GM23338 (cell line): ENCODE measurements around the gene POLE.

ENCODE experiments used
- CTCF ChIP-seq, 2 experiments: fragments of 200-600 bp in 1 of 2; sonication (generic) in 1 of 2; conservative IDR thresholded peaks; 2 replicates each; pipeline versions ENCODE4 v1.5.1 to v1.6.1; 2016 to 2017; ENCODE audit warnings: antibody characterized with exemption in 2 of 2, low read depth in 2 of 2, mild to moderate bottlenecking in 2 of 2, moderate library complexity in 1 of 2
- EZH2 ChIP-seq: fragments of 200-600 bp; sonication (generic); IDR thresholded peaks from one replicate; pipeline ENCODE4 v1.8.0; 2017; ENCODE audit warnings: antibody characterized with exemption, mild to moderate bottlenecking, low read depth; ENCODE audit not compliant: unreplicated experiment
- EZH2phosphoT487 ChIP-seq: fragments of 200-600 bp; sonication (generic); IDR thresholded peaks from one replicate; pipeline ENCODE4 v1.8.1; 2018; ENCODE audit warnings: antibody characterized with exemption; ENCODE audit not compliant: unreplicated experiment
- NANOG ChIP-seq: IDR thresholded peaks from 2 replicates; pipeline ENCODE4 v1.6.1; 2016; ENCODE audit warnings: antibody characterized with exemption, borderline replicate concordance
- POLR2AphosphoS5 ChIP-seq: IDR thresholded peaks from 2 replicates; pipeline ENCODE4 v1.6.1; 2016; ENCODE audit warnings: antibody characterized with exemption, low read depth
- STAT1 ChIP-seq: IDR thresholded peaks from one replicate; pipeline ENCODE4 v1.6.1; 2016; ENCODE audit warnings: antibody characterized with exemption; ENCODE audit not compliant: unreplicated experiment
- TF ChIP-seq, protein P1 (sequence below): fragments of 250-450 bp; sonication (Bioruptor Pico); IDR thresholded peaks from 2 replicates; pipeline ENCODE4 v1.5.0; 2020; ENCODE audit warnings: mild to moderate bottlenecking, moderate library complexity

GRCh38 chr12:132637811-132638210 lies 49.3 kb downstream of the POLE start:
- no peak for TF ChIP-seq CTCF (conservative IDR thresholded peaks at IDR 0.05; ENCODE audit: low read depth in 2 of 2)
- TF ChIP-seq EZH2phosphoT487: no peak
- no peak for TF ChIP-seq EZH2
- TF ChIP-seq, protein P1, sequence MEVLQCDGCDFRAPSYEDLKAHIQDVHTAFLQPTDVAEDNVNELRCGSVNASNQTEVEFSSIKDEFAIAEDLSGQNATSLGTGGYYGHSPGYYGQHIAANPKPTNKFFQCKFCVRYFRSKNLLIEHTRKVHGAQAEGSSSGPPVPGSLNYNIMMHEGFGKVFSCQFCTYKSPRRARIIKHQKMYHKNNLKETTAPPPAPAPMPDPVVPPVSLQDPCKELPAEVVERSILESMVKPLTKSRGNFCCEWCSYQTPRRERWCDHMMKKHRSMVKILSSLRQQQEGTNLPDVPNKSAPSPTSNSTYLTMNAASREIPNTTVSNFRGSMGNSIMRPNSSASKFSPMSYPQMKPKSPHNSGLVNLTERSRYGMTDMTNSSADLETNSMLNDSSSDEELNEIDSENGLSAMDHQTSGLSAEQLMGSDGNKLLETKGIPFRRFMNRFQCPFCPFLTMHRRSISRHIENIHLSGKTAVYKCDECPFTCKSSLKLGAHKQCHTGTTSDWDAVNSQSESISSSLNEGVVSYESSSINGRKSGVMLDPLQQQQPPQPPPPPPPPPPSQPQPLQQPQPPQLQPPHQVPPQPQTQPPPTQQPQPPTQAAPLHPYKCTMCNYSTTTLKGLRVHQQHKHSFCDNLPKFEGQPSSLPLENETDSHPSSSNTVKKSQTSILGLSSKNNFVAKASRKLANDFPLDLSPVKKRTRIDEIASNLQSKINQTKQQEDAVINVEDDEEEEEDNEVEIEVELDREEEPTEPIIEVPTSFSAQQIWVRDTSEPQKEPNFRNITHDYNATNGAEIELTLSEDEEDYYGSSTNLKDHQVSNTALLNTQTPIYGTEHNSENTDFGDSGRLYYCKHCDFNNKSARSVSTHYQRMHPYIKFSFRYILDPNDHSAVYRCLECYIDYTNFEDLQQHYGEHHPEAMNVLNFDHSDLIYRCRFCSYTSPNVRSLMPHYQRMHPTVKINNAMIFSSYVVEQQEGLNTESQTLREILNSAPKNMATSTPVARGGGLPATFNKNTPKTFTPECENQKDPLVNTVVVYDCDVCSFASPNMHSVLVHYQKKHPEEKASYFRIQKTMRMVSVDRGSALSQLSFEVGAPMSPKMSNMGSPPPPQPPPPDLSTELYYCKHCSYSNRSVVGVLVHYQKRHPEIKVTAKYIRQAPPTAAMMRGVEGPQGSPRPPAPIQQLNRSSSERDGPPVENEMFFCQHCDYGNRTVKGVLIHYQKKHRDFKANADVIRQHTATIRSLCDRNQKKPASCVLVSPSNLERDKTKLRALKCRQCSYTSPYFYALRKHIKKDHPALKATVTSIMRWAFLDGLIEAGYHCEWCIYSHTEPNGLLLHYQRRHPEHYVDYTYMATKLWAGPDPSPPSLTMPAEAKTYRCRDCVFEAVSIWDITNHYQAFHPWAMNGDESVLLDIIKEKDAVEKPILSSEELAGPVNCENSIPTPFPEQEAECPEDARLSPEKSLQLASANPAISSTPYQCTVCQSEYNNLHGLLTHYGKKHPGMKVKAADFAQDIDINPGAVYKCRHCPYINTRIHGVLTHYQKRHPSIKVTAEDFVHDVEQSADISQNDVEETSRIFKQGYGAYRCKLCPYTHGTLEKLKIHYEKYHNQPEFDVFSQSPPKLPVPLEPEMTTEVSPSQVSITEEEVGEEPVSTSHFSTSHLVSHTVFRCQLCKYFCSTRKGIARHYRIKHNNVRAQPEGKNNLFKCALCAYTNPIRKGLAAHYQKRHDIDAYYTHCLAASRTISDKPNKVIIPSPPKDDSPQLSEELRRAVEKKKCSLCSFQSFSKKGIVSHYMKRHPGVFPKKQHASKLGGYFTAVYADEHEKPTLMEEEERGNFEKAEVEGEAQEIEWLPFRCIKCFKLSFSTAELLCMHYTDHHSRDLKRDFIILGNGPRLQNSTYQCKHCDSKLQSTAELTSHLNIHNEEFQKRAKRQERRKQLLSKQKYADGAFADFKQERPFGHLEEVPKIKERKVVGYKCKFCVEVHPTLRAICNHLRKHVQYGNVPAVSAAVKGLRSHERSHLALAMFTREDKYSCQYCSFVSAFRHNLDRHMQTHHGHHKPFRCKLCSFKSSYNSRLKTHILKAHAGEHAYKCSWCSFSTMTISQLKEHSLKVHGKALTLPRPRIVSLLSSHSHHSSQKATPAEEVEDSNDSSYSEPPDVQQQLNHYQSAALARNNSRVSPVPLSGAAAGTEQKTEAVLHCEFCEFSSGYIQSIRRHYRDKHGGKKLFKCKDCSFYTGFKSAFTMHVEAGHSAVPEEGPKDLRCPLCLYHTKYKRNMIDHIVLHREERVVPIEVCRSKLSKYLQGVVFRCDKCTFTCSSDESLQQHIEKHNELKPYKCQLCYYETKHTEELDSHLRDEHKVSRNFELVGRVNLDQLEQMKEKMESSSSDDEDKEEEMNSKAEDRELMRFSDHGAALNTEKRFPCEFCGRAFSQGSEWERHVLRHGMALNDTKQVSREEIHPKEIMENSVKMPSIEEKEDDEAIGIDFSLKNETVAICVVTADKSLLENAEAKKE (CRISPR knock-in tag): no peak
- TF ChIP-seq POLR2AphosphoS5: no peak
- TF ChIP-seq STAT1: no peak
- TF ChIP-seq NANOG: no peak
